ENCODE results near the gene SGPL1.

SGPL1 gene

GRCh38 chr10:70780772-70781171, 35.0 kb upstream of the SGPL1 start:
- no peak for DNase-seq

DNA sequence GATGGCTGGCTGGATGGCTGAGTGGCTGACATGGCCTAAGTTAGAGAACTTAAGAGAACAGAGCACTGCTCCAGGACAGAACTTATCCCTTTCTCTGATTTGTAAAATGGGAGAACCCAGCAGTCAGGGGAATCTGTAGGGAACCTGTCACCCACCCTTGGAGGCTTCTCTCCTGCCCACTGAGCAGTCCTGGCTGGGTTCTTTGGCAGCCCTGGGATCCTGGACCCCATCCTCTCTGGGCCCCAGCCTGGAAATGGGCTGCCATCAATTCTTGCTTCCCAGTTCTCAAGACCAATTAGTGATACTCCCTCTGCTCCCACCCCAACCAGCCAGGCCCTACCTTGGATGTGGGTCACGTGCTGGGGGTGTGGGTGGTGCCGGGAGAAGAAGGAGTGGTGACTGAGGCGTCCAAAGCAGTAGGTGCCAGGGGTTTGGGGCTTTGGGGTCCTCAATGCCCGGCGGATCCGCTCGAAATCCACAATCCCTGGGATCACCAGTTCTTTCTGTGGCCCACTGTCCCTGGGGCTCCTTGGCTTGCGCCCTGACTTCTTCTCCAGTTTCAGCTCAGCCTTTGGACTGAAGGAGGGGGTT, 34.2 kb upstream of the SGPL1 start:
- DNase-seq = no peak

DNA sequence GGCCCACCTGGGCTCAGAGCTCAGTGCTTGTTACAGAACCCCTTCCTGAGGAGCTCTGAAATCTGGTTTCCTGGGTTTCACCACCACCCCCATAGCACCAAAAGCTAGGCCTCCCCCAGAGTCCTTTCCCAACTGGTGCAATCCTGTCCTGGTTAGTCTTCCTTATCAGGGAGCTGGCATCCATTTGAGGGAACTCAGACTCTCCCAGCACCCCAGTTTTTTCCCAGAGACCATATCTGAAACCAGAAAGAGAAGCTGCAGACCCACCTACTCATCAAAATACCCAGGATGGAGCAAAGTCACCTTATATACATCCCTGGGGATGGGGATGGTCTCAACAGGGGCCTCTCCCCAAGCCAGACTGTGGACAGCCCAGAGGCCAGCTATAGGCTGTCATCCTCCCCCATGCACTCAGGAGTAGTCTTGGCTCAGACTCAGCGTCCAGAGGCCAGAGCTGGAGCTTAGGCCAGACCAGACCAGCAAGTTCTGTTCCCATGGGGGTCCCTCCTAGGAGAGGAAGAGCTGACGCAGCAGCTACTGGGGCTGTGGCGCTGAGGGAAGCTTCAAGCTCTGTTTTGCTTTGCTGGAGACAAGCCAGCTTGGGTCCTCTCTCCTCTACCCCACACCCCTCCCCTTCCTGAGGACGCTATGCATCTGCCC, 33.5 kb upstream of the SGPL1 start:
- DNase-seq = no peak

- DNase-seq = no peak
These were observed 32.7 kb upstream of the SGPL1 start for GRCh38 chr10:70782746-70783680.

DNA sequence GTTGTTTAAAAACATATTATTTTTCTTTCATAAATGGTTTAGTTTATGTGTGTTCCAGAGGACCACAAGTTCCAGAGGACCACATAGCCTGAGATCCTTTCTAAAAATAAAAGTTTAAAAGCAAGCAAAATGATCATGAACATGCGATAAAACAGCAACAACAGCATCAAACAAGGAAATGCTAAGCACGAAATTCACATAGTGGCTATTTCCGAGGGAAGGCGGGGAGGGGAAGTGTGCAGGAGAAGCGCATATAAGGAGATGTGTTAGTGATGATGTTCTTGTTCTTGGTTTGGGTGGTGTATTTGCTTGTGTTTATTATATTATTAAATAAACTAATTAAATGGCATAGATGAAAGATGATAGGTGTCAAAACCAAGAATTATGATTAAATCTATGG, 31.7 kb upstream of the SGPL1 start:
- no peak for DNase-seq

DNA sequence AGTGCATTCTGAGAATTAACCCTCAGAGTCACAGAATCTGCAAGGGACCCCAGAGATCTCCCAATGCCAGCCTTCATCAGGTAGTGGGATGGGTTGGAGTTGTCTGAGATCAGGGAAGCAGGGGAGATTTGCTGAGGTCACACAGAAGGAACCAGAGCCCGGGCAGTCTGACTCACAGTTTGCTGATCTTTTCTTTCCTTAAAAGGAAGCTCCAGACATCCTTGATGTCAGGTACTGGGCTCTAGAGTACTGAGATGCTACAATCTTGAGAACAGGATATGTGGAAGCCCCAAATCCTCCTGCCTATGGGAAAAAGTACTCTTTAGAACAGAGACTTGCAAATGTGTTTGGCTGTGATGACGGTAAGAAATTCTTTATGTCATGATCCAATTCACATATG, 31.3 kb upstream of the SGPL1 start:
- no peak for DNase-seq

GRCh38 chr10:70785190-70785589, 30.6 kb upstream of the SGPL1 start, which contains the start of gene TBATA:
TBATA (minus strand) TSS chr10:70785377; CDS start chr10:70783379, 1,998 bp downstream.
- no peak for DNase-seq

GRCh38 chr10:70786799-70787415, 28.8 kb upstream of the SGPL1 start:
- no peak for DNase-seq

DNA sequence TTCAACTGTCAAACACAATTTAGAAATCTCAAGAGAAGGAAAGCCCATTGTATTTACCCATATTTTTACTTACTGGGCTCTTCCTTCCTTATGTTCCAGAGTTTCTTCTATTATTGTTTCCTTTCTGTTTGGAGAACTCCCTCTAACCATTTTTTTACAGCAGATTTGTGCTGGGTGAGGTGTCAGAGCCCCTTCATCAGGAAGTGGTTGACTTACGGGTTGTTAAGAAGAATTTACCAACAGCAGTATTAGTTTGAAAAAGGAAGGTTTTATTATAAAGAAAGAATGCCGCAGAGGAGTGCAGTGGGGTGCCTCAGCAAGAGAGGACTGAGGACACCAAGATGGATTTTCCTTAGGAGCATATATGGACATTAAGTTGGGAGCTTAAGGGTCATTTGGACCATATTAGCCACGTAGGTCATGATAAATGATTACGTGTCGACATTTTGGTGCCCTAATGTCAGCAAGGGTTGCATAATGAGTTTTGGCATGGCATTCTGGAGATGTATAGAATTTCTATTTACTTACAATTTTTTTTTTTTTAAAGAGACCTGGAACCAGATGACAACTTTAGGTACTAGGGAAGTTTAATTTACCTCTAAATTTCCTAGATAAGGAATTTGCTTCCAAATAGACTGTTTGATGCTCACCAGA, 24.2 kb upstream of the SGPL1 start:
- DNase-seq = no peak

DNA sequence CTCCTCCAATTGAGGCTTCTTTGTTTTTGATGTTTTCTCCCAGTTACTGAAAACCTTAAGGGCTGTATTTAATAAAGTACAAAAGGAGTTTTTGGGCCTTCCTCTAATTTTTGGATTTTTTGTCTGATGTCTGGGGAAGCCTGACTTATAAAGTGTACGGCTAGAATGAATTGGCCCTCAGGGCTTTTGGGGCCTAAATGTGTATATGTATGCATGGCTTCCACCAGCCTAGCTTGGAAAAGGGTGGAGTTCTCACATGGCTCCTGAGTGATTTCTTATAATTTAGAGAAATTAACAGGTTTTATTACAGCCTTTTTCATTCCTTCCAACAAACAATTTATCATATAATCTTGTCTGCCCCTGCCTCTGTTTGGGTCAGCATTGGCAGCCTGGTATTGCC, 20.1 kb upstream of the SGPL1 start:
- DNase-seq = no peak

- no peak for DNase-seq
These were observed 17.9 kb upstream of the SGPL1 start for GRCh38 chr10:70797840-70798239.

- no peak for DNase-seq
These were observed 16.6 kb upstream of the SGPL1 start for GRCh38 chr10:70799124-70799523.

DNA sequence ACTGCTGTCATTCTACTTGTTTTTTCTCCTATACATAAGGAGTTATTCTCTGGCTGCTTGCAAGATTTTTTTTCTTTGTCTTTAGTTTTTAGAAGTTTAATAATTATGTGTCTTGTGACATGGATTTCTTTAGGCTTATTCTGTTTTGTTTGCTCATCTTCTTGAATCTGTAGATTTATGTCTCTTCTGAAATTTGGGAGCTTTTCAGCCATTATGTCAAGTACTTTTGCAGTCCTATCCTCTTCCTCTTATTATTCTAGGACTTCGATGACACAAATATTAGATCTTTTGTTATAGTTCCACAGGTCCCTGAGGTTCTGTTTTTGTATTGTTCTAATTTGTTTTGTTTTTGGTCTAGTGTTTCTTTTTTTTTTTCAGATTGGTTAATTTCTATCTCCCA, 13.9 kb upstream of the SGPL1 start:
- DNase-seq = no peak

GRCh38 chr10:70803775-70804420, 11.8 kb upstream of the SGPL1 start:
- no peak for DNase-seq

DNA sequence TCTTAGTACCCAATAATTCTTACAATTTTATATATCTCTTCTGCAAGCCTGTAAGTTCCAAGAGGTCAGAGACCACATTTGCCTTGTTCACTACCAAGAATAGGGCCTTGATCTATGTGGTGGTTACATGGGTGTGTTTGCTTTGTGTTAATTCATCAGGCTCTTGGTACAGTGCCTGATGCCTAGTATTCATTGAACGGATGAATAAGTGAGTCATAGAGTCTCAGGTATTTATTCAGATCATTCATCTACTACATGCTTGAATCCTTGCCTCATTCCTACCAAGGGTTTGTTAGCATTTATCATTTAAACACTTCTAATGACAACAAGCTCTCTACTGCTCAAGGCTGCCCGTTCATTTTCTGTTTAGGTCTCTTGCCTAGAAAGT, 11.3 kb upstream of the SGPL1 start:
- no peak for DNase-seq

- no peak for DNase-seq
These were observed 10.0 kb upstream of the SGPL1 start for GRCh38 chr10:70805619-70806215.

DNA sequence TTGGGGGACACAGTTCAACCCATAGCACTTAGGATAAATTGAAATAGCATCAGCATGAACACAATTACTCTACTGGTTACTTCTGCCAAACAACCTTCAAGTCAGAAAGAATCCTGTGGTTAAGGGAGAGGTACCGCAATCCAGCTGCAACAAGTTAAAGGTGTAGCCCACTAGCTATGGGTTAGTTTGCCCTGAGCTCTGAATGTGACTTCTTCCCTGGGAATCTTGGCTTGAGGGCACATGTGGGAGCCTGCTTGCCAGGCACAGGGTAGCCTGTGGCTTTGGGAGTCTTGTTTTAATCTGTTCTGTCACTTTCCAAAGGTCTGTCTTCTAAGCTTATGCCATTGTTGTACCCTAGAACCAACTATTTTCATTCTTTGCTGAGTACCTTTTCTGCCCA, 8.9 kb upstream of the SGPL1 start:
- no peak for DNase-seq

DNA sequence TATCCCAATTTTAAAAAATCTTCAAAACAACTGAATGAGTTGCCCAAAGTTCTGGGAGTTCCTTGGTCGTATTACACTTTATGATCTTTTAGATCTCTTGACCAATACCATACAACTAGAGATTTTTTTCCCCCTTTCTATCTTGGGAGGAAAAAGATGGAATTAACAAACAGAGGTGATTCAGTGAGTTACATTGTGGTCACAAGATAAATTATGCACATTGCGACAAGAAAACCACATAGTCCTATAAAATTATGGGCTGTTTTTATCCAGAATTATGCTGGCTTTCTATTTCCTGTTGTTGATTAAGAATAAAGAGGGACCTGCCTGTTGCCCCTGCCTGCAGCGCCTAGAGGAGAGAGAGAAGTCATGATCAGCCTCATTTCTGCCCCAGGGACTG, 8.2 kb upstream of the SGPL1 start:
- DNase-seq = no peak

GRCh38 chr10:70809011-70809611, 6.6 kb upstream of the SGPL1 start:
- DNase-seq = no peak

DNA sequence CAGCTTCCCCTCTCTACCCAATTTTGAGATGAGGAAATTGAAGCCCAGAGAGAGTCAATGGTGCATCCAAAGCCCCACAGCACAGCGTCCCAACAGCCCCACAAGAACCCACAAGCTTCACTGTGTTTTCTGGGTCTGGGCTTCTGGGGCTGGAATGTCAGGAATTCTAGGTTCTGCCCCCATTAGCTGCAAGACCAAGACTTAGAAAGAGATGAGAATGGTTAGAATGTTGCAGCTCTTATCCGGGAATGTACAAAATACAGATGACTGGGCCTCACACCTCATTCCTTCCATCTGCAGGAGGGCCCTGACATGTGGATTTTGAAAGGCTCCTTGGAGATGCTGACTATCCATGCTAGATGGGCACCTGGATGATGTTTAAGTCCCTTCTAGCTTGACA, 6.0 kb upstream of the SGPL1 start:
- DNase-seq = no peak

DNA sequence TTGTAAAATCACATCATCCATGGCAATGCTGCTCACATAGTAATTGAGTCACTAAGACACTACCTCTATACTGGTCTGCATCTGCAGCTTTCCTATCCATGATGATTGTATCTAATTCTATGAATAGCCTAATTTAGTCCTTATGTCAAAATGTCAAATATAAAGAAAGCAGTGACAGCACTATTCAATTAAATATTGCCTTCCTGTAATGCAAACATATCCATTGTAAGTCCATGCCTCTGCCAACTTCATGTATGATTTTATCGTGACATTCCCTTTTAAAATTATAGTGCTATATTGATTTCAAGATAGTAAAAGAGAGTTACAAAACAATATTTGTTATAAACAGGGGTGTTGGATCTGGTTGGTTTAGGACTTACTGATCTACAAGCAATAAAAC, 4.8 kb upstream of the SGPL1 start:
- DNase-seq = no peak

DNA sequence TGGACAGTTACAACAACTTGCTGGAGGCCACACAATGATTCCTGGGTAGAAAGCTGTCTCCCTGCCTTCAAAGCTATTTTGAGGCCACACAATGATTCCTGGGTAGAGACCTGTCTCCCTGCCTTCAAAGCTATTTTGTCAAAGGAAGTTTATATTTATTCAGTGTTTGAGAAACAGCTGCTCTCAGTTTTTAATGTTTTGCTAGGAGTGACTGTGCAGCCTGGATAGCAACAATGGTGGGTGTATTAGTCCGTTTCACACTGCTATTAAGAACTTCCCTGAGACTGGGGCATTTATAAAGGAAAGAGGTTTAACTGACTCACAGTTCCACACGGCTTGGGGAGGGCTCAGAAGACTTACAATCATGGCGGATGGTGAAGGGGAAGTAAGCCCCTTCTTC, 3.9 kb upstream of the SGPL1 start:
- no peak for DNase-seq
